Measurements from ENCODE around the gene ASB5.
"Not testable (repeated sequence)": the region's sequence is repeated elsewhere in the genome, so short reads cannot be mapped to it uniquely, and the experiment has no call there.

ASB5 gene, protein sequence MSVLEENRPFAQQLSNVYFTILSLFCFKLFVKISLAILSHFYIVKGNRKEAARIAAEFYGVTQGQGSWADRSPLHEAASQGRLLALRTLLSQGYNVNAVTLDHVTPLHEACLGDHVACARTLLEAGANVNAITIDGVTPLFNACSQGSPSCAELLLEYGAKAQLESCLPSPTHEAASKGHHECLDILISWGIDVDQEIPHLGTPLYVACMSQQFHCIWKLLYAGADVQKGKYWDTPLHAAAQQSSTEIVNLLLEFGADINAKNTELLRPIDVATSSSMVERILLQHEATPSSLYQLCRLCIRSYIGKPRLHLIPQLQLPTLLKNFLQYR

DNA sequence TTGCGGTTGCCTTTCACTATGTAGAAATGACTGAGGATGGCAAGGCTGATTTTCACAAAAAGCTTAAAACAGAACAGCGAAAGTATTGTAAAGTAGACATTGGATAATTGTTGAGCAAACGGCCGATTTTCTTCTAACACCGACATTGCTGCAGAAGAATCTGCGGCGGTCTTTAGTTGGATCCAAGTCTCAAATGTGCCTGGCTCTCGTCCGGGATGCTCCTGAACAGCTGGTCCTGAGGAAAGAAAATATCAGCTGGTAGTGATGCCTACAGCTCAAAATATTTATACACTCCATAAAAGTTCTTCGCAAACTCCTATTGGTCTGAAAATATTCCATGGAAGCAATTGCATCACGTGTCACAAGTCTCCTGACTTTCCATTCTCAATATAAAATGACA lies at the start of gene ASB5:
ASB5 (minus strand) TSS at position 260 of the 400 bp plus-strand sequence; CDS start at position 146, 114 bp downstream.
- no peak for DNase-seq

DNA sequence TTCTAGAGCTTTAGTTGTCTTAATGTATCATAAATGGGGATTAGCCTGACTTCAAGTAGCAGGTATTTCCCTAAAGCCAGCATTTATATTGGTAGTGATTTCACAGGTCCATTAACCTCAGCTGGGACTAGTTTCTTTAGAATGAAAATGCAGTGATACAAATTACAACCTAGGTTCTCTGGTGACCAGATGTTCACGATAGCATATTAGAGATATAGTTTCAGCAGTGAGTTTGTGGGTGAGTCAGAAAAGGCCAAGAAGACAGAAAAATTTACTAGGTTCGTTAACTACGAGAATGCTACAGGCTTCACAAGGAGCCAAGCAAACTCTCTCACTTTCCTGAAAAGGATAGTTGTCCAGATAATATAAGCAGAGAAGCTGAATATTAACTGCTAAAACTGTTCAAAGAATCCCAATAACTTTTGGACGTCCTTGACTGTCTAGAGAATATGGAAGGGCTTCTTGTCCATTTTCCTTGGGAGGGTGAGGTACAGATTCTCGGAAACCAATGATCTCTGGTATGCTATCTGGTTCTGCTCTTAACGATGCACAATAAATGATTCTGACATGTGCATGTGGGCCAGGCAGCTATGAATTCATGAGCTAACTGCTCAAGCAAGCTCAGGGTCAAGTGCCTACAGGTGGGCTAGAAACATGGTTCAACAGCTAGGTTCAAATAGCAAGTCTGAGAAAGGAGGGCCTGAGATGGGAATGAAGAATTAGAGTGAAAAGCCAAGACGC lies 44.7 kb upstream of the ASB5 start:
- DNase-seq, result no peak

- no peak for DNase-seq
Observed at GRCh38 chr4:176309772-176310171, 40.8 kb upstream of the ASB5 start.

DNA sequence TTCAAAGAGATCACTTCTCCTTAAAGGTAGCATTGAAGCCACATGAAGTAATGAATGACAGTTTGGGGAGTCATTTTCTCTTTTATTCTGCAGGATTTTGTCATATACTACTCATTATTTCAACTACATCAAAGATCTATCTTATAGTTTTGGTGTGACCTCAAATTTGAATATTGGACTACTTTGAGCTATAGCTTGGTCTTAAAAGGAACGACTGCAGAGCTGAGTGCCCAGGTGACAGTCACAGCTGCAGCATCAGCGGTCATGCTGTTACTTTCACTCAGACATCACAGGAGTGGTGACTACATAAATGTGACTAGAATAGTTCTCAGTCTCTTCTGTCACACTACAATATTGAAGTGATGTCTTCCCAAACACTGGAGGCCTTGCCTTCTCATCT lies 40.0 kb upstream of the ASB5 start:
- DNase-seq, result no peak

- no peak for DNase-seq
Observed at GRCh38 chr4:176308441-176308840, 39.4 kb upstream of the ASB5 start.

- no peak for DNase-seq
Observed at GRCh38 chr4:176307666-176307930, 38.6 kb upstream of the ASB5 start.

DNA sequence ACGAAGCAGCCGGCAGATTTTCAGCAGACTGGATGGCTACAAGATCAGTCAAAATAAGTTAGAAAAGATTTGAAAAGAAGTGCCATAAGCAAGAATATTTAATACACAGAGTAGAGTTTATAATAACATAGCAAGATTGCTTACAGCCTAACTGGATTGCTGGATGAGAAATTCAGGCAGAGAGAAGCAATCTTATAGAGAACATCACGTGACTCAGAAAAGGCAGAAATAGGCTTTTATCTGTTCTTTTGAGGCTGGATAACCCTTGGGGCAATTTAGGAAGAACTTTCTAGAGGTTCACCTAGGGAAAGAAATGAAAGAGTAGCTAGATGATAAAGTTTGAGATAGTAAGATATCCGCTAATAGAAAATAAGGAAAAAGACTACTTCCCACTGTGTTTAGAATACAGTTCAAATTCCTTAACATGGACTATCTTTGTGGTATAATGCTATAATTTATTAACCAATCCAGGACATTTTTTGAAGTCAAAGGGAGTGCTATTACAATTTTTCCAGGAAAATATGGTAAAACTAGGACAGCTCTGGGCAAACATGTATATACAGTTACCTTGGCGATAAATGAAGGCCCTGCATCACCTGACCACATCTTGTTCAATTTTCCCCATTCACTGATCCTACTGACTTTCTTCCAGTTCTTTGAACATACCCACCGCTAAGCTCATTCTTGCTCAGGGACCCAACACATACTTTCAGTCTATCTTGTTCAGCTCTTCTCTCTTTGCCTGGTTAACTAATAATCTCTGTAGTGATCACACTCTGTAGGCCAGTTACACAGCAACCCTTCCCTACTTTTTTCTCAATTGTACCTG lies 38.0 kb upstream of the ASB5 start:
- DNase-seq, result no peak

GRCh38 chr4:176303938-176304337 lies 34.9 kb upstream of the ASB5 start:
- no peak for DNase-seq

DNA sequence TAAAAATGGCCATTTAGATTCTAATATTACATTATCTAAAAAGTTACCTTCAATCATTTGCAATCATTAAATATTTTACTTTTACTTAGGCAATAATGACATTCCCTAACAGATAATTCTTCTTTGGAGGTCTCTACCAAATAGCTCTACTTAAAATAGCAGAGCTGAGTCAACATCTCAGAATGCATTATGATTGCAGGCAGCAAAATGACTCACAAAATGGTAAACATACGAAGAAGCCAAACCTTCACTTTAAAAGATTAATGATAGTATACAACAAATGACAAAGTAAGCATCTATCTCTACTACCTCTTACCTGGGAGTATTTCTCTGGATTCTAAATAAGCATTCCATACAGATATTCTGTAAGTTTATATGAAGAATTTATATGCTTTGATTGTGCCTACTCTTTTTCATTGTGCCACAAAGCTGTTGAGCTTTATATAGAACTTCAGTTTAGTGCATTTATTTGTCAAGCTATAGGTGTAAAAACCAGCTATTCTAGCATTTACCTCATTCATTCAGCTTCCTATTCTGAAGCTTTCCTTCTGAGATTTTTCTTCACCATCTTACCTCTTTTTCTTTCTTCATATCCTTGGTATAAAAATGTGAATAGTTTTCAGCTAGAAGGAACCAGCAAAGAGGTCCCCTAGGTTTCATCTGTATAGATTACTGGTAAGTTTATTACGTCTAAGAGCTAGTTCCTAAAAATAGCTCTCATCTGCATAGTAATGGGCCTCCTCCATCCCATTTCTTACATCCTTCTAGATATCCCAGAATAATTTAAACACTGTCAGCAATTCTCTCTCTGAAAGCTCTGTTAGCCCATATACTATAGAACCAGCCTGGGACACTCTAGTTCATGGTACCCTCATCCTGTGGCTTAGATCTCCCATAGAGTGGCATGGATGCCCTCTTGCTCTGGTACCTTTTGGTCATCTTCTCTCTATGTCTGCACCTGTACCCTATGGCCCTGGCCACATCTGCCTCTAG lies 33.6 kb upstream of the ASB5 start:
- no peak for DNase-seq

- DNase-seq, result no peak
Observed at GRCh38 chr4:176300565-176300964, 31.5 kb upstream of the ASB5 start.

- no peak for DNase-seq
Observed at GRCh38 chr4:176300036-176300435, 31.0 kb upstream of the ASB5 start.

DNA sequence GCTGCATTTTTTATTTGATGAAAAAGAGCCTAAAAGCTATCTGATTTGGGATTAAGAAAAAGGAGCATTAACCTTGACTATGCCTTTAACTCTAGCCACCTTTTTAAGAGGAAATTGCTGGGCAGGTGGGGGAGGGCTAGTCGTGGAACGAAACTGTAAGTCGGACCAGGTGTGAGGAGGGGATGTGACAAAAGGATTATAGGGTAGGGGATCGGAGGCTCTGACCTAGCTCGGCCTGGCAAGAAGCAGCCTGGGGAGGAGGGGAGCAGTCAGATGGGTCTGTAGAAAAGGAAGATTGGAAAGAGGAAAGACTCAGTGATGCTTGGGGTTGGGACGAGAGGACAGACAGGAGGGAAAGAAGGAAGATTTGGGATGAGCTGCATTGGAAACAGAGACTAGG lies 29.6 kb upstream of the ASB5 start:
- no peak for DNase-seq

DNA sequence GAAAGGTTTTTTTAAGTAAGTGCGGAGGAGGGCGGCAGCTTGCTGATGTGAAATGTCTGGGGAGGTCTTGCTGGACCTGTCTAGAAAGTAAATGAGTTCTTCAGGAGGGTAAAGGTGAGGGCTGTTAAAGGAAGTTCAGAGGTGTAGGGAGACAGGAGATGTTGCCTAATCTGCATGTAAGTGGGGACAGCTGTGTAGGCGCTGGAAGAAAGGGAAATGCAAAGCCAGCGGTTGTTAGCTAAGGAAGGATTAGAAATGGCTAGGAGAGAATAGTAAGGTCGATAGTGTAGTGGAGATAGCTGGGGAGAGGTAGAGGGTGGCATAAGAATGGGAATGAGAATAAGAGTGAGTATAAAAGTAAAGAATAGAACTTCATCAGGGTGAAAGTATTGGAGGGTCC lies 26.9 kb upstream of the ASB5 start:
- not testable (repeated sequence) for DNase-seq

DNA sequence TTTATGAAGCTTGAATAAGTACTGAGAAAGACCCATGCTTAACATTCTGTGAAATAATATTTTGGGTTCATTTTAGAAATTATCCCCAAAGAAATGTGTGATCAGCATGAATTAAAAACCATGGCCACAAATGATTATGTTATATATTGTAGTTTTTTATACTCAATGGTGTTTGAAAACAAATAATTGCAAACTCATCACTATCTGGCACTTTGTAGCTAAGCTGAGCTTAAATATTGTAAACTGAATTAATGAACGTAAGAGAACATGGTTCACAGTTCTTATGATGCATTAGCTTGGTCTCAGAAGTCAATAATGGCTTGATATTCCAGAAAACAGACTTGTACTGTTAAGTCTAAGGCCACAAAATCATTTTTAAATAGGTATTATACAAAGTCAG lies 24.6 kb upstream of the ASB5 start:
- DNase-seq, result no peak

DNA sequence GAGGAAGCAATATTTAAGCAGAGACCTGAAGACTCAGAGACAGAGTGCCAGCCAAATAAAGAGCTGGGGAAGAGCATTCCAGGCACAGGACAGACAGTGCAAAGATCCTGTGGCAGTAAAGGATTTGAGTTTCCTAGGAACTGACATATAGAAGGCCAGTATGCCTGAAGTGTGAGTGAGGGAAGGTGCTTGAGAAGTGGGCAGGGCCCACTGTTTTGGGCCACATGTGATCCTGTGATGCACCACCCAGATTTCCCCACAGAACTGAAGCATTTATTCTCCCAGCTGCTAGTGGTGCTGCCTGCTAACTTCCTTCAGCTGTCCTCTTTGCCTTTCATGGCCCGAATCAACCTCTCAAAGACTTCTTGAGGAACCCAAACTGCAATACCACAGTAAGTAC lies 23.9 kb upstream of the ASB5 start:
- no peak for DNase-seq

DNA sequence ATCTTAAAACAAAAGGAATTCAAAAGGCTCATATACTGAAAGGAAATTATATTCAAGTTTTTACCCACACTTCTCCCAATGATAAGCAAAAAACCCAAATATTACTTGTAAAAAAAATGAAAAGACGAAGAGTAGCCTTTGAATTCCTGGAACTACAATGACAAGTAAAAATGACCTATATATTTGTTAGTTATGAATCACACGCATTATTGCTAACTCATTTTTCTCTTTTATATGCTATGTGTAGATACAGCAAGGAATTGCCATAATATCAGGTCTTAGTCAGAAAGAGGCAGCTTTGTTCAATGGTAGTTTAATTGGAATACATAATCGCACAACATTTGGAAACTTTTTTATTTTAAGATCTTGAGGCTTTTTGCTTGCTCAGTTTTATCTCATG lies 22.7 kb upstream of the ASB5 start:
- no peak for DNase-seq

GRCh38 chr4:176290520-176290919 lies 21.5 kb upstream of the ASB5 start:
- DNase-seq, result no peak

GRCh38 chr4:176289561-176289960 lies 20.5 kb upstream of the ASB5 start:
- no peak for DNase-seq

DNA sequence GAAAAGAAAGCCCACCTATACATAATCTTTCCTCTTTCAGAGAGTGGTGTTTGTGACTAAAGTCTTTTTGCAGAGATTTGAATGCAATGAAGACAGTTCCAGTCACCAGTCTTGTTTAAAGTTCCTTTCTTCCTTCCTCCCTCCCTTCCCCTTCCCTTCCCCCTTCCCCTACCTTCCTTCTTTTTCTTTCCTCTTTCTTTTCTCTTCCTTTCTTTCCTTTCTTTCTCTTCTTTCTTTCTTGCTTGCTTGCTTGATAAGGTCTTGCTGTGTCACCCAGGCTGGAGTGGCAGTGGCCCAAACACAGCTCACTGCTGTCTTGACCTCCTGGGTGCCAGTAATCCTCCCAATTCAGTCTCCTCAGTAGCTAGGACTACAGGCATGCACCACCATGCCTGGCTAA lies 19.0 kb upstream of the ASB5 start:
- no peak for DNase-seq

DNA sequence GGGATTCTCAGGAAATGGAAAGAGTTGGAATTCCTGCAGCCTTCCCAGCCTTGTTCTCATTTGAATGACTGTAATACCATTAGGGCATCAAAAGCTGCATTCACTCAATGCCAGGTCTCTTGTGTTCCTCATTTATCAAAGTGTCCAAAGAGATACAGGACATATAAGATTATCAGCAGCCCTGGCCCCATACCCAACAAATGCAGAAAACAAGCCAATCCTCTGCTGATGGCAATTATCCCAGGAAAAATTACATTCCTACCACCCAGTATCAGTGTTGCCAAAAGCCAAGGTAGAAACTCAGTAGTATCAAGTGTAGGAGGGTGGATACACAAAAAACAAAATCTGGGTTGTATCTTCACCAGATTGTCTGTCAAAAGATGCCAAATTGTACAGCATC lies 18.5 kb upstream of the ASB5 start:
- DNase-seq, result peak in 1 of 2 experiments; percentile 4

GRCh38 chr4:176286728-176287127 lies 17.7 kb upstream of the ASB5 start:
- DNase-seq, result peak; percentile 49 to 69

- DNase-seq, result not testable (repeated sequence)
Observed at GRCh38 chr4:176279560-176279959, 10.5 kb upstream of the ASB5 start.

All from cerebellar nuclear complex (tissue), 1 donor.